NB4 (cell line): ENCODE results near the gene MYO7B.

ENCODE experiments used
- MYC ChIP-seq: IDR thresholded peaks from 2 replicates; pipeline ENCODE4 v1.6.1; 2011; ENCODE audit warnings: low read depth, low read length
- POLR2A ChIP-seq: IDR thresholded peaks from 2 replicates; pipeline ENCODE4 v1.6.1; 2011; ENCODE audit warnings: mild to moderate bottlenecking; ENCODE audit not compliant: insufficient read length; ENCODE audit errors: extremely low read depth
- TF ChIP-seq, protein P1 (sequence below): IDR thresholded peaks from one replicate; pipeline ENCODE4 v1.5.1; 2012; ENCODE audit warnings: low read depth, low read length

DNA sequence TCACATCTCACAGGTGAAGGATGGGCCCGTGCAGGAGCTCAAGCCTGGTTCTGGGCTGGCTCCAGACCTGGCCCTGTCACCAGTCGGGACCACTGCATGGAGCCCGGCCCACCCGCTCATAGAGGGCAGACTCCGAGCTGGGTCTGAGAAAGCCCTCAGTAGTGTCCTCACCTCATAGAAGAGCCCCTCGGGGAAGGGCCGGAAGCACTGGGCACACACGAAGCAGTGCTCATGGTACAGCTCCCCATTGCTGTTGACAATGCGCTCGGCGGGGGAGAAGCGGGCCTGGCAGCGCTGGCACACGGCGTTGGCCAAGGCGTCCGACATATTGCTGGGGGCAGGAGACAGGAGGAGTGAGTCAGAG is 121.7 kb downstream of the MYO7B start:
- TF ChIP-seq, protein P1, sequence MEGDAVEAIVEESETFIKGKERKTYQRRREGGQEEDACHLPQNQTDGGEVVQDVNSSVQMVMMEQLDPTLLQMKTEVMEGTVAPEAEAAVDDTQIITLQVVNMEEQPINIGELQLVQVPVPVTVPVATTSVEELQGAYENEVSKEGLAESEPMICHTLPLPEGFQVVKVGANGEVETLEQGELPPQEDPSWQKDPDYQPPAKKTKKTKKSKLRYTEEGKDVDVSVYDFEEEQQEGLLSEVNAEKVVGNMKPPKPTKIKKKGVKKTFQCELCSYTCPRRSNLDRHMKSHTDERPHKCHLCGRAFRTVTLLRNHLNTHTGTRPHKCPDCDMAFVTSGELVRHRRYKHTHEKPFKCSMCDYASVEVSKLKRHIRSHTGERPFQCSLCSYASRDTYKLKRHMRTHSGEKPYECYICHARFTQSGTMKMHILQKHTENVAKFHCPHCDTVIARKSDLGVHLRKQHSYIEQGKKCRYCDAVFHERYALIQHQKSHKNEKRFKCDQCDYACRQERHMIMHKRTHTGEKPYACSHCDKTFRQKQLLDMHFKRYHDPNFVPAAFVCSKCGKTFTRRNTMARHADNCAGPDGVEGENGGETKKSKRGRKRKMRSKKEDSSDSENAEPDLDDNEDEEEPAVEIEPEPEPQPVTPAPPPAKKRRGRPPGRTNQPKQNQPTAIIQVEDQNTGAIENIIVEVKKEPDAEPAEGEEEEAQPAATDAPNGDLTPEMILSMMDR, result no peak
- TF ChIP-seq POLR2A (no peak), MYC (no peak)
